NOMO-1 treated with dmso at 0.1 percent for 144 hours (cell line): Measurements from ENCODE around the gene LIPN.
"Not testable (repeated sequence)": the region's sequence is repeated elsewhere in the genome, so short reads cannot be mapped to it uniquely, and the experiment has no call there.

Experiments
- DNase-seq: peaks from one replicate; lab custom pipeline; 2025; ENCODE audit not compliant: unreplicated experiment; lab: John Stamatoyannopoulos, UW

Gene LIPN, protein sequence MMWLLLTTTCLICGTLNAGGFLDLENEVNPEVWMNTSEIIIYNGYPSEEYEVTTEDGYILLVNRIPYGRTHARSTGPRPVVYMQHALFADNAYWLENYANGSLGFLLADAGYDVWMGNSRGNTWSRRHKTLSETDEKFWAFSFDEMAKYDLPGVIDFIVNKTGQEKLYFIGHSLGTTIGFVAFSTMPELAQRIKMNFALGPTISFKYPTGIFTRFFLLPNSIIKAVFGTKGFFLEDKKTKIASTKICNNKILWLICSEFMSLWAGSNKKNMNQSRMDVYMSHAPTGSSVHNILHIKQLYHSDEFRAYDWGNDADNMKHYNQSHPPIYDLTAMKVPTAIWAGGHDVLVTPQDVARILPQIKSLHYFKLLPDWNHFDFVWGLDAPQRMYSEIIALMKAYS

GRCh38 chr10:88759366-88760101, at the start of gene LIPN:
LIPN (plus strand) TSS chr10:88760020; CDS start chr10:88761406, 1,386 bp downstream.
- peak; percentile 70 for DNase-seq

DNA sequence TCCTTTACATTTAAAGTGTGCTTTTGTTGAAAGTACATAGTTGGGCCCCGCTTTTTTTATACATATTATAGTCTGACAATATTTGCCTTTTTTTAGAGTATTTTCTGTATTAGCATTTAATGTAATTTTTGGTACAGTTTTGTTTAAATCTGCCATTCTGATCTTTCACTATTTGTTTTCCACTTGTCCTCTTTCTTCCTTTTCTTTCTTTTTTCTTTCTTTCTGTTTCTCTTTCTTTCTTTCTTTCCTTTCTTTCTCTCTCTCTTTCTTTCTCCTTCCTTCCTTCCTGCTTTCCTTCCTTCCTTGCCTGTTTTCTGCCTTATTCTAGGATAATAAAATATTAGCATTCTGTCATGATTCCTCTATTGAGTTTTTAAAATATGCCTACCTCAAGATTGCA, 44.3 kb upstream of the LIPN start:
- DNase-seq: no peak

DNA sequence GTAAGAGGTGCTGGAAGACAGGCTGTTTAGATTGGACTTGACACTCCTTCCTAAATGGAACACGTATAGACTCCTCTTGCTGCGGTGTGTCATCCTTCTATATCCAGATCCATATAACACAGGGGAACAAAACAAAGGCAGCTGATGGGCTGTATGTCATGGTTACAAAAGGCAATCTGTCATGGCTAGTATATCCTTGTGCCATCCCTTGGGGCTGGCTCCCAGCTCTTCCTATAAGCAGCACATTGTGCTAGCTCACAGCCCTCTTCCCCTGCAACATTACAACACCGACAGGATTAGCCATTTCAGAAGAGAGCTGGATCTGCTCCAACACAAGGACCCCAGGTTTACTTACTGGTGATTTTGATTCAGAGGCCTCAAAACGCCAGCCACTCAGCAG, 38.4 kb upstream of the LIPN start:
- DNase-seq: no peak

- peak; percentile 27 for DNase-seq
These were observed 34.0 kb upstream of the LIPN start for GRCh38 chr10:88725798-88726197.

GRCh38 chr10:88728107-88728763, 31.6 kb upstream of the LIPN start:
- DNase-seq: peak; percentile 20

DNA sequence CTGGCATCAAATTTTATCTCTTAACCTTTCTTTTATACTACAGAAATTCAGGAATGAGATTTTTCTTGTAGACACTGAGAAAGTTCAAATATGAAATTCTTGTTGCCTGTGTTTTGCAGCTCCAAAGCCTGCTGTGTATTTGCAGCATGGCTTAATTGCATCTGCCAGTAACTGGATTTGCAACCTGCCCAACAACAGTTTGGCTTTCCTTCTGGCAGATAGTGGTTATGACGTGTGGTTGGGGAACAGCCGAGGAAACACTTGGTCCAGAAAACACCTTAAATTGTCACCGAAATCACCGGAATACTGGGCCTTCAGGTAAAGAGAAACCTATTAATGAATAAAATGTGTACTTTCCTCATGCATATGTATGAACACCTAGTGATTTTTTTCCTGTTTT, 29.0 kb upstream of the LIPN start:
- DNase-seq: no peak

DNA sequence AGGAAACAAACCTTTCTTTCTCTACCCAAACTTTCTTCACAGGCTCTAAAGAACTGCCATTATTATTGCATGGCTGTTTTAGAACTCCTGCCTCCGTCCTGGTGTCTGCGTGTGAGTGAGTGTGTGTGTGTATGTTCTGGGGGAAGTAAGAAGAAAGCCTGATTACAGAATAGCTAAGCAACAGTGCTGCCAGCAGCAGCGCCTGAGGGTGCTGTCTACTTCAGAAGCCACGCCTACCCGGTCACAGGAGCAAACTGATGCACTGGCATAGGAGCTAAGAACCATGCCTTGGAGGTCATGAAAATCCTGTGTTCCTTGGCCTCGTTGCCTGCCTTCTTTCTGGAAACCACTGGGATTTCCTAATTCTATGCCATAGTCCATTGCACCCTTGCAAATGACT, 28.5 kb upstream of the LIPN start:
- peak; percentile 30 for DNase-seq

- DNase-seq: no peak
These were observed 26.6 kb upstream of the LIPN start for GRCh38 chr10:88733215-88733614.

- DNase-seq: no peak
These were observed 24.2 kb upstream of the LIPN start for GRCh38 chr10:88735661-88736060.

GRCh38 chr10:88741921-88742320, 17.9 kb upstream of the LIPN start:
- not testable (repeated sequence) for DNase-seq

DNA sequence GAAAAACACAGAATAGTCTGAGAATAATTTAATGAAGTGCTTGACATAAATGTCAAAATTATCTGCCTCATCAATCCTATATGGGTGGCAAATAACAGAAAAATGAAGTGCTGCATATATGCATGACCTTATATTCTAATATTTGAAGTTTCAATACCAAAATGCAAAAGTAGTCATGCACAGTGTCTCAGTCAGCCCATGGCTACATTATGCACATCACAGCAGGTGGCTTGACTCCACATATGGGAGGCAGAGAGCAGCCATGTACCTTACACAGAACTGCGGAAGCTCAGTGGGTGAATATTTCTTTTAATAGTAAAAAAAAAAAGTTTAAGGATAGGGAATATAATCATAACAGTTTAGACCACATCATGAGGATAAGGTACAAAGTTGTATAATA, 17.4 kb upstream of the LIPN start:
- DNase-seq: no peak

DNA sequence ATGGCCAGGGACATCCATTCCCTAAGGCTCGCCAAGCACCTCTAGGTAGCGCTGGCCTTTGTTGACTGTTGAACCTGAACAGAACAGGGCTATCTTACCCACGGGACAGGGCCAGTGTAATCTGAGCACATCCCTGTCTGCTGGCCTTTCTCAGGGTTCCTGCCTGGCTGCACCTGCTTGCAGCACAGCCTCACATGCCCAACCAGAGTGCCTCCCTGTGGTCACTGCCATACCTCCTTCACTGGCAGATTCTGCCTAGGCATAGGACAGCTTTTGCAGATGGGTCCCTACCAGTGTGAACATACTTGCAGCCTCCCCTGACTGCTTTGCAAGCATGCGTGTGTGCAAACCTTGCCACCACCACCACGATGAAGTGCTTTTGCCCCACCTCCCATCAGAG, 15.8 kb upstream of the LIPN start:
- DNase-seq: no peak

GRCh38 chr10:88745633-88746032, 14.2 kb upstream of the LIPN start:
- DNase-seq: no peak

GRCh38 chr10:88754287-88754686, 5.5 kb upstream of the LIPN start:
- no peak for DNase-seq

- DNase-seq: no peak
These were observed 4.1 kb upstream of the LIPN start for GRCh38 chr10:88755753-88756152.

GRCh38 chr10:88756660-88757059, 3.2 kb upstream of the LIPN start:
- no peak for DNase-seq

DNA sequence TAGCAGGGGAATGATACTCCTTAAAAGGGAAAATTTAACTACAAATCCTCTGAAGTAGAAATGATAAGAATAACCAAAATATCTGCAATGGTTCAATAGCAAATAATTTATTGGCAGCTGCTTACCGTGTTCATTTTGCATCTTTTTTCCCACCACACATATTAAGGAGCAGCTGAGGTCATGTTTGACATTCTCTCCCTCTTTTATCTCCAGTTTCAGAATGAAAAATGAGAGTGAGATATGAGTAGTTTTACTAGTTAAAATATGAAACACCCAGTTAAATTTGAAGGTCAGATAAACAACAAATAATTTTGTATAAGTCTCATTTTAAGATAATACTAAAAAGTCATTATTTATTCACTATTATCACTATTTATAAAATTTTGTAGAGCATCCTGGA, 3.1 kb downstream of the LIPN start:
- no peak for DNase-seq

- no peak for DNase-seq
These were observed 3.6 kb downstream of the LIPN start for GRCh38 chr10:88763441-88763840.

- no peak for DNase-seq
These were observed 4.3 kb downstream of the LIPN start for GRCh38 chr10:88764110-88764509.

- DNase-seq: no peak
These were observed 6.0 kb downstream of the LIPN start for GRCh38 chr10:88765816-88766215.

DNA sequence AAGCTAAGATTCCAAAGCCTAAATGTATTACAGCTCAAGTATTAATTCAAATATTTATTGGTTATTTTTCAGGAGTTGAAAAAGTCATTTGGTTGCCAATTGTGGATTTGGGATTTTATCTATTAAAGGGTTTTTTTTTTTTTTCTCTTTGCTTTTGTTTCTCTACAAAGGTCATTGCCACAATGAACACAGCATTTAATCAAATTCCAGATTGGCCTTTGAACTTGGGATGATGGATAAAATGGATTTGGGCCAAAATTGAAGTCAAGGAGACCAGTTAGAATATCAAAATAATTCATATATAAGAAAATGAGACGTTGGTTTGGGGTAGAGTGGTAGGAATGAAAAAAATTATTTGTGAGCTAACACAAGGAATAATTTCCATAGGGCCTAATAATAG, 9.6 kb downstream of the LIPN start:
- no peak for DNase-seq

DNA sequence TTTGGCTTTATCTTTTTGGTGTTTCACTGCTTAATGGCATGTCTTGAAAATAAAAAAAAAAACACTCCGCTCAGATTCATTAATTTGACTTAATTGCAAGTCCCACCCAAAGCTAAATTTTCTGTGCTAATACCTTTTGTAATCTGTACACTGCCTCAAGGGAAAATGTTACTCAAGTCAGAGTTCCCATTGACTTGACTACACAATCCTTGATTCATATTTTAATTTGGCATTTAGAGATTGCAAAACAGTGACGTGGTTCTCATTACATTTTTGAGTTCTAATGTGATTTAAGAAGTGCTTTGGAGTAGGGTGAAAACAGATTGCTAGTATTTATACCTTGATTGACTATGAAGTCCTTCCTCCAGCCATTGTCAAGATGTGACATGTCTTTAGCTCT, 21.4 kb downstream of the LIPN start:
- DNase-seq: no peak
